Measurements from ENCODE around the gene PKN1. TPM values are rescaled to one million over a fixed set of nuclear protein-coding genes. Genes with fewer than 3 reads are reported as not detected.
A peak's percentile ranks its signal among the peaks of the same experiment; 100 is the strongest.
"Not testable (repeated sequence)": the region's sequence is repeated elsewhere in the genome, so short reads cannot be mapped to it uniquely, and the experiment has no call there.

Gene PKN1
- total RNA-seq, 1 donor from 2014 or later = 159 TPM

DNA sequence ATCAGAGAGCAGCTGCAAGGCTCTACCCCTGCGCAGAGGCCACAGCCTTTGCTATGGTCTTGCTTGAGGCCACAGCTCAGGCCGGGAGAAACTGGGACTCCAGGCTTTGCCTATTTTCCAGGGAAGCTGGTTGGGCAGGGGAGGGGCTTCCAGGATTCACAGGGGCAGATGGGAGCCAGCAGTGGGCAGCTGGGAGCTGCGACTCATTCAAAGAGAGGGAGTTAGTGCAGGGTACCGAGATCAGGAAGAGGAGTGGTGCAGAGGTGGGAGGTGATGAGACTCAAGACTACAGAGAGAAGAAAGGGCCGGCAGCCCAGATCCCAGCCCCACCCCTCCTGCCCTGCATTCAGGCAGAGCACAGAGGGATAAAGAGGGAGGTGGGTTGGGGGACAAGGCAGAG is 39.8 kb upstream of the PKN1 start:
- H3K9me3 ChIP-seq = no peaks in the 10 kb centered on the region
- H3K4me1 ChIP-seq = no peaks in the 10 kb centered on the region
- no peak overlapping the region for H3K27ac ChIP-seq
- intact Hi-C loops (cut with DNase I) = no loop called here
- DNase-seq (no peak), ATAC-seq (no peak)
- TF ChIP-seq, protein P1, sequence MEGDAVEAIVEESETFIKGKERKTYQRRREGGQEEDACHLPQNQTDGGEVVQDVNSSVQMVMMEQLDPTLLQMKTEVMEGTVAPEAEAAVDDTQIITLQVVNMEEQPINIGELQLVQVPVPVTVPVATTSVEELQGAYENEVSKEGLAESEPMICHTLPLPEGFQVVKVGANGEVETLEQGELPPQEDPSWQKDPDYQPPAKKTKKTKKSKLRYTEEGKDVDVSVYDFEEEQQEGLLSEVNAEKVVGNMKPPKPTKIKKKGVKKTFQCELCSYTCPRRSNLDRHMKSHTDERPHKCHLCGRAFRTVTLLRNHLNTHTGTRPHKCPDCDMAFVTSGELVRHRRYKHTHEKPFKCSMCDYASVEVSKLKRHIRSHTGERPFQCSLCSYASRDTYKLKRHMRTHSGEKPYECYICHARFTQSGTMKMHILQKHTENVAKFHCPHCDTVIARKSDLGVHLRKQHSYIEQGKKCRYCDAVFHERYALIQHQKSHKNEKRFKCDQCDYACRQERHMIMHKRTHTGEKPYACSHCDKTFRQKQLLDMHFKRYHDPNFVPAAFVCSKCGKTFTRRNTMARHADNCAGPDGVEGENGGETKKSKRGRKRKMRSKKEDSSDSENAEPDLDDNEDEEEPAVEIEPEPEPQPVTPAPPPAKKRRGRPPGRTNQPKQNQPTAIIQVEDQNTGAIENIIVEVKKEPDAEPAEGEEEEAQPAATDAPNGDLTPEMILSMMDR (IDR thresholded peaks at IDR 0.05) = no peak
- H3K27me3 ChIP-seq = no peaks in the 10 kb centered on the region
- no peak overlapping the region for H3K4me3 ChIP-seq
- peaks cover 79% of the 10 kb centered on the region for H3K36me3 ChIP-seq

DNA sequence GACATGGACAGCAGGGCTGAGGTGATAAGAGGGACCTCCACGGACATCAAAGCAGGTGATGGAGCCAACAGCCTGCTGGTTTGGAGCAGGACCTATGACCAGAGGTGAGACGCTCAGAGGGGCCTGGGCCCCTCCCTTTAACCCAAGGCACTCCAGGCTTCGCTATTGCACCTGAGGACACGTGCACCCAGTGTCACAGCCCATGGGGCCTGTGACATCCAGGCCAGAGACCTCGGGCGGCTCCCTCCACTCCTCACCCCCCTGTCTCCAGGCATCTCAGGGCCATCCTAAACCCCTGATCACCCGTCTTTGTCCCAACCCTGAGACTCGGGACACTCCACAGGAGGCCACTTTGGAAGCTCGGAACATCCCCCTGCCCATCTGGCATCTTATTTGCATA is 38.9 kb upstream of the PKN1 start:
- TF ChIP-seq, protein P1 (IDR thresholded peaks at IDR 0.05) = no peak
- no peak for DNase-seq
- intact Hi-C loops (cut with DNase I) = no loop called here
- Histone ChIP-seq H3K9me3 (no peaks in the 10 kb centered on the region), H3K4me1 (no peaks in the 10 kb centered on the region), H3K4me3 (no peak overlapping the region), H3K36me3 (peaks cover 88% of the 10 kb centered on the region), H3K27ac (no peak overlapping the region), H3K27me3 (no peaks in the 10 kb centered on the region)
- no peak for ATAC-seq

DNA sequence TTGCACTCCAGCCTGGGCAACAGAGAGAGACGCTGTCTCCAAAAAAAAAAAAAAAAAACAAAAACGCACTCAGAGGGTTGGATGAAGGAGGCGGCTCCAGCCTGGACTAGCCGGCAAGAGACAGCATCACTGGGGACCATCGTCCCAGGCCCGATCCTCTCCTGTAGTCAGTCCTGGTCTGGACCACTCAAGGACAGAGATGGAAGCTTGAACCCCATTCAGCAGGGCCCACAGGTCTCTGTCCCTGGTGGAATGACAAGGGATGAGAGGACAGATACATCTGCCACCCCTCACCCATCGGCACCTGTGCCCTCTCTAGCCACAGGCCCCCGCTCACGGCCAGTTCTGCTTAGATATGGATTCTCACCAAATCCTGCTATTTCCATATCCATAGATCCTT is 37.8 kb upstream of the PKN1 start:
- no peaks in the 10 kb centered on the region for H3K4me1 ChIP-seq
- intact Hi-C loops (cut with DNase I) = no loop called here
- TF ChIP-seq, protein P1 (IDR thresholded peaks at IDR 0.05) = no peak
- peak; percentile 7 for ATAC-seq
- peaks cover 94% of the 10 kb centered on the region for H3K36me3 ChIP-seq
- no peak overlapping the region for H3K27ac ChIP-seq
- no peak for DNase-seq
- H3K27me3 ChIP-seq = no peaks in the 10 kb centered on the region
- H3K4me3 ChIP-seq = no peak overlapping the region
- no peaks in the 10 kb centered on the region for H3K9me3 ChIP-seq

DNA sequence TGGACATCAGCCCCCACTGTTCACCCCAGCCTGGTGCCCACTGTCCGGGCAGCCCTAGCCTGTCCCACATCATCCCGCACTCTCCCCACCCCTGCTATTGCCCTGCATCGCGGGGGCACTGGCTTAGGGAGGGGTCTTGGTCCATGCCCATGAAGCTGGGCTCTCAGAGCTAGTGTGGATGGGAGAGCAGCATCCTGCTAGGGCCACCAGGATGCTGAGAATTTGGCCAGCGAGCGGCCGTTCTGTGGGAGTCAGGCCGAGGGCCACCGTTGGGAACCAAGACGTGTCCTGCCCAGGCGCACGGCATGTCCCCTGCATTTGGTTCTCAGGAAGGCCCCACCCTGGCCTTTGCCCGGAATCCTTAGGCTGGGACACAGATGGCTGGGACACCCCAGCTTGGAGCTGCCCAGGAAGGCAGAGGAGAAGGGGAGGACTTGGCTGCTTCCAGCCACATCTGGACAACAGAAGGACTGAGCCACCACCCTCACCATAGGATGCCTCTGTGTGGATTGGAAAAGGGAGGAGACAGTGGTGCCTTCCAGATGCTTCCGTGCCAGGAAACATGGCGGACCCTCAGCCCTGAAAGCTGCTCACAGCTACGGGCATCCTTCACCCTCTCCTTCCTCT is 37.3 kb upstream of the PKN1 start:
- no peak overlapping the region for H3K4me3 ChIP-seq
- no peak for DNase-seq
- TF ChIP-seq, protein P1 (IDR thresholded peaks at IDR 0.05) = no peak
- H3K27me3 ChIP-seq = no peaks in the 10 kb centered on the region
- no peaks in the 10 kb centered on the region for H3K4me1 ChIP-seq
- intact Hi-C loops (cut with DNase I) = no loop called here
- peak; percentile 18 for ATAC-seq
- H3K36me3 ChIP-seq = peaks cover 94% of the 10 kb centered on the region
- H3K27ac ChIP-seq = no peak overlapping the region
- H3K9me3 ChIP-seq = no peaks in the 10 kb centered on the region

DNA sequence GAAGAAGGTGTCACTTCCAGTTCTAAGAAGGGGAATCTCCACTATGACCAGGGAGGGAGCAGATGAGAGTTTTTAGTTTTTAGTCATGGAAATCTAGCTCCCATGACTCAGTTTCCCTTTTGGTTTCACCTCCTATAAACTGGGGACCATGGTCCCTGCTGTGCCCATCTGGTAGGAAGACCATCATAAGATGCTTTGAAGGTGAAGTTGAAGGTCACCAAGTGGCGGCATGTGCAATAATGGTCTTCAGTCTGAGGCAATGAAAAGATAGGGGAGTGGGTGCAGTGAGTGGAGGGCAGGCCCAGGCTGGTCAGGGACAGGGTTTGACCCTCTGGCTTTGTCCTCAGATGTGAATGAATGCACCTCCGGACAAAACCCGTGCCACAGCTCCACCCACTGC is 36.4 kb upstream of the PKN1 start:
- DNase-seq; H3K27ac ChIP-seq; H3K4me1 ChIP-seq; H3K27me3 ChIP-seq; intact Hi-C loops (cut with DNase I); ATAC-seq; H3K9me3 ChIP-seq; H3K4me3 ChIP-seq: not testable (repeated sequence)
- peaks cover 94% of the 10 kb centered on the region for H3K36me3 ChIP-seq

DNA sequence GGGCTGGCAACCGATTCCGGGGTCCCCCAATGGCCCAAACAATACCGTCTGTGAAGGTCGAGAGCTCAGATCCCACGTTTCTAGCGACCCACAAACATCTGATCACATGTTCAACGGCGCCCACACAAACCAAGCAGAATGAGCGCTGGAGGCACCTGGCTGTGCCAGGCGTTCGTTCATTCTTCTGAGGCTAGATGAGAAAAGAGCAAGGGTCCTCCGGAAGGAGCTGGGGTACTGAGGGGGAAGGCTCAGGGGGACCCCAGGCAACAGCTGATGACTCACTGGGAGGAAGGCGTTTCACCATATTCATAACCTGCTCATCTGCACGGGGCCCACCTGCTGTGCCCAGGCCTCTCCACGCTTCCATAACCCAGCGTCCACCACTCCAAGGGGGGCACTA is 35.9 kb upstream of the PKN1 start:
- H3K4me3 ChIP-seq; H3K9me3 ChIP-seq; ATAC-seq; H3K27me3 ChIP-seq; DNase-seq; intact Hi-C loops (cut with DNase I); H3K27ac ChIP-seq; H3K4me1 ChIP-seq: not testable (repeated sequence)
- H3K36me3 ChIP-seq = peaks cover 93% of the 10 kb centered on the region

DNA sequence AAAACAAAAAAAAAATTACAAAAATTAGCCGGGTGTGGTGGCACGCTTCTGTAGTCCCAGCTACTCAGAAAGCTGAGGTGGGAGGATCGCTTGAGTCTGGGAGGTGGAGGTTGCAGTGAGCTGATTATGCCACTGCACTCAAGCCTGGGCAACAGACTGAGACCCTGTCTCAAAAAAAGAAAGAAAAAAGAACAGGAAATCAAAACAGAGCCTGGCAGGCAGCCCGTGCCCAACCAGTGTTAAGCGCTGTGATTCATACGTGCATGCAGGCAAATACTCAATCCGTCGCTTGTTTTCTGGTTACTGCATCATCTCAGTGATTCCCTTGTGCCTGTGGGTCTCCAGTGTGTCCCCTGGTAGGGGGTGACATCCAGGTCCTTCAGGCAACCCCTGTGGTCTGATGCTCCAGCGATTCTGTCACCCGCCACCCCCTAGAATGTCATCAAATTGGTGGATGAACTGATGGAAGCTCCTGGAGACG is 32.1 kb upstream of the PKN1 start:
- ATAC-seq (no peak), DNase-seq (no peak)
- Histone ChIP-seq H3K36me3 (peaks cover 92% of the 10 kb centered on the region), H3K4me3 (no peak overlapping the region), H3K27ac (no peak overlapping the region), H3K9me3 (no peaks in the 10 kb centered on the region), H3K4me1 (no peaks in the 10 kb centered on the region), H3K27me3 (no peaks in the 10 kb centered on the region)
- intact Hi-C loops (cut with DNase I) = no loop called here
- TF ChIP-seq, protein P1 (IDR thresholded peaks at IDR 0.05) = no peak
